Inflammatory macrophage (primary cell): ENCODE data around the gene SPAST.
A peak's percentile ranks its signal among the peaks of the same experiment; 100 is the strongest.
"Not testable (repeated sequence)": the region's sequence is repeated elsewhere in the genome, so short reads cannot be mapped to it uniquely, and the experiment has no call there.

Source experiments
- DNase-seq, 2 donors: peaks; one replicate each; pipeline ENCODE4 v3.0.0-alpha.2; 2020 to 2022

The SPAST gene

GRCh38 chr2:32124660-32125059 lies 61.3 kb downstream of the SPAST start:
- DNase-seq, result no peak

GRCh38 chr2:32128636-32129035 lies 65.3 kb downstream of the SPAST start:
- no peak for DNase-seq

GRCh38 chr2:32129086-32129485 lies 65.7 kb downstream of the SPAST start:
- DNase-seq, result no peak

- peak; percentile 18 to 66 for DNase-seq
Measured at GRCh38 chr2:32135409-32135808, 72.1 kb downstream of the SPAST start.

GRCh38 chr2:32136097-32136496 lies 72.7 kb downstream of the SPAST start:
- DNase-seq, result no peak

GRCh38 chr2:32151544-32151943 lies 88.2 kb downstream of the SPAST start:
- DNase-seq, result not testable (repeated sequence)

- no peak for DNase-seq
Measured at GRCh38 chr2:32159678-32160077, 96.3 kb downstream of the SPAST start.

GRCh38 chr2:32161296-32161695 lies 97.9 kb downstream of the SPAST start:
- no peak for DNase-seq

- not testable (repeated sequence) for DNase-seq
Measured at GRCh38 chr2:32164254-32164653, 100.9 kb downstream of the SPAST start.

- not testable (repeated sequence) for DNase-seq
Measured at GRCh38 chr2:32165027-32165347, 101.6 kb downstream of the SPAST start.

- no peak for DNase-seq
Measured at GRCh38 chr2:32166115-32166574, 102.8 kb downstream of the SPAST start.

GRCh38 chr2:32168513-32168912 lies 105.2 kb downstream of the SPAST start:
- no peak for DNase-seq

GRCh38 chr2:32172870-32173269 lies 109.5 kb downstream of the SPAST start:
- peak; percentile 4 to 34 for DNase-seq

- DNase-seq, result no peak
Measured at GRCh38 chr2:32182667-32183066, 119.3 kb downstream of the SPAST start.

GRCh38 chr2:32189011-32189410 lies 125.7 kb downstream of the SPAST start:
- DNase-seq, result no peak

- no peak for DNase-seq
Measured at GRCh38 chr2:32192418-32192817, 129.1 kb downstream of the SPAST start.

- DNase-seq, result no peak
Measured at GRCh38 chr2:32200814-32201213, 137.5 kb downstream of the SPAST start.

GRCh38 chr2:32203428-32203827 lies 140.1 kb downstream of the SPAST start:
- not testable (repeated sequence) for DNase-seq
